Ovary (tissue), 9 donors: ENCODE data around the gene MARK3. TPM values are rescaled to one million over a fixed set of nuclear protein-coding genes. Genes with fewer than 3 reads are reported as not detected.

ENCODE experiments used
- DNase-seq, 5 donors: peaks; one replicate each; pipeline ENCODE4 v3.0.0-alpha.2; 2019 to 2020
- H3K27ac ChIP-seq, 2 donors: fragments of 200-600 bp; one replicate each; pipeline versions ENCODE4 v1.5.1 to v1.8.0; 2019 to 2022
- H3K27me3 ChIP-seq: fragments of 200-600 bp; one replicate; pipeline ENCODE4 v1.8.0; 2022
- H3K36me3 ChIP-seq: fragments of 200-600 bp; sonication (generic); one replicate; pipeline ENCODE4 v1.5.1; 2019
- H3K4me1 ChIP-seq: one replicate; pipeline ENCODE4 v1.8.1; 2013; ENCODE audit warnings: mild to moderate bottlenecking, moderate library complexity; ENCODE audit not compliant: insufficient read depth
- H3K4me3 ChIP-seq: fragments of 200-600 bp; sonication (generic); one replicate; pipeline ENCODE4 v1.5.1; 2017
- H3K9me3 ChIP-seq, 2 donors: fragments of 200-600 bp in 1 of 2; sonication (generic) in 1 of 2; one replicate each; pipeline versions ENCODE4 v1.5.1 to v1.8.1; 2013 to 2019; ENCODE audit warnings: mild to moderate bottlenecking in 1 of 2, moderate library complexity in 1 of 2
- CTCF ChIP-seq, 3 donors: fragments of 450-650 bp in 2 of 3; fragments of 200-600 bp in 1 of 3; IDR thresholded peaks; one replicate each; pipeline versions ENCODE4 v1.5.1 to v1.8.0; 2016 to 2022; ENCODE audit warnings: antibody characterized with exemption in 3 of 3, mild to moderate bottlenecking in 1 of 3
- EP300 ChIP-seq: sonication (generic); formaldehyde crosslinking; IDR thresholded peaks from one replicate; pipeline ENCODE4 v1.6.1; 2017; ENCODE audit warnings: antibody characterized with exemption
- POLR2A ChIP-seq: fragments of 450-650 bp; IDR thresholded peaks from one replicate; pipeline ENCODE4 v1.6.1; 2017; ENCODE audit warnings: antibody characterized with exemption, mild to moderate bottlenecking, moderate library complexity
- WGBS, 3 donors: extraction: QIAGEN DNeasy Blood & Tissue Kit in 1 of 3; methylation state at CpG; one replicate each; pipeline versions ENCODE4 v1.1.5 to v1.1.7; 2013 to 2017; 5-methylcytosine and 5-hydroxymethylcytosine counted together
- intact Hi-C, 4 donors: fragments of 100-400 bp; cut with DNase I; formaldehyde crosslinking; loops; one replicate each; pipeline versions ENCODE4 v1.11.0 to v1.15.1; 2022 to 2023
- polyA plus RNA-seq, 2 donors: library from polyadenylated mRNA; stranded (reverse); fragments of 200-250 nt in 1 of 2; fragments of 350-450 nt in 1 of 2; fragmentation: Illumina TruSeq in 1 of 2; extraction: RNeasy Lipid Tissue Mini Kit (QIAGEN cat#74804) in 1 of 2; gene quantifications; one replicate each; pipeline ENCODE4 v1.2.3, GENCODE V29; 2013 to 2014
- total RNA-seq, 7 donors: library from RNA; depleted of rRNA in 2 of 7; stranded (reverse); fragments of >200 nt in 2 of 7; fragmentation: NEBNext Ultra II Directional in 3 of 7; extraction: Animal tissue kit (Norgen Biotek cat#: 25700) in 3 of 7; gene quantifications; one replicate each; pipeline versions ENCODE4 v1.1.0 to v1.2.4, GENCODE V29; 2016 to 2023
- donor health status: DM: no; HTN: no; CAD: no; lungs with moderate emphysema.
- donor health status: DM: no; HTN: no; CAD: no.
- donor health status: Bipolar disorder and iron deficiency.
- donor health status: DM: yes; HTN: yes; CAD: no.
- donor health status: DM: no; HTN: no; CAD: no.
- donor health status: DM: yes; HTN: yes; CAD: no.

The MARK3 gene
- total and polyA plus RNA-seq, 9 donors: 46.4 to 110 (median 71.1) TPM

GRCh38 chr14:103492156-103492925 lies 107.1 kb downstream of the MARK3 start:
- Histone ChIP-seq H3K4me3 (no peak overlapping the region), H3K9me3 (no peaks in the 10 kb centered on the region), H3K36me3 (no peaks in the 10 kb centered on the region), H3K27ac (no peak overlapping the region), H3K27me3 (no peaks in the 10 kb centered on the region), H3K4me1 (no peaks in the 10 kb centered on the region)
- intact Hi-C loops: no loop called here
- WGBS, 3 donors: 71 to 80% (median 80%) methylated on average over 6 of the region's 6 CpGs
- TF ChIP-seq POLR2A: no peak
- TF ChIP-seq EP300: no peak
- no peak for TF ChIP-seq CTCF (IDR thresholded peaks at IDR 0.05)
- DNase-seq: no peak

GRCh38 chr14:103495854-103496253 lies 110.6 kb downstream of the MARK3 start:
- Histone ChIP-seq H3K9me3 (no peaks in the 10 kb centered on the region), H3K4me3 (no peak overlapping the region), H3K27ac (no peak overlapping the region), H3K36me3 (no peaks in the 10 kb centered on the region), H3K27me3 (no peaks in the 10 kb centered on the region), H3K4me1 (peaks cover 7% of the 10 kb centered on the region)
- intact Hi-C loops: no loop called here
- DNase-seq: peak in 1 of 5 donors; percentile 11
- WGBS, 3 donors: 64 to 77% (median 75%) methylated on average over 2 of the region's 2 CpGs
- TF ChIP-seq EP300 (no peak), CTCF (IDR thresholded peaks at IDR 0.05) (no peak), POLR2A (no peak)

- no peaks in the 10 kb centered on the region for H3K9me3 ChIP-seq
- H3K27ac ChIP-seq: no peak overlapping the region
- no peak overlapping the region for H3K4me3 ChIP-seq
- TF ChIP-seq EP300: no peak
- no peak for TF ChIP-seq CTCF (IDR thresholded peaks at IDR 0.05)
- TF ChIP-seq POLR2A: no peak
- peak in 1 of 5 donors; percentile 4 for DNase-seq
- 16 to 30% (median 29%) methylated on average over 1 of the region's 1 CpG for WGBS, 3 donors
- H3K27me3 ChIP-seq: no peaks in the 10 kb centered on the region
- H3K36me3 ChIP-seq: no peaks in the 10 kb centered on the region
- intact Hi-C loops: no loop called here
- peaks cover 7% of the 10 kb centered on the region for H3K4me1 ChIP-seq
Measured at GRCh38 chr14:103496776-103497175, 111.6 kb downstream of the MARK3 start.

GRCh38 chr14:103499709-103500108 lies 114.5 kb downstream of the MARK3 start:
- H3K9me3 ChIP-seq: no peaks in the 10 kb centered on the region
- H3K27ac ChIP-seq: no peak overlapping the region
- H3K4me3 ChIP-seq: no peak overlapping the region
- intact Hi-C loops: loop anchor here in 3 of 4 donors (1.0 to 5.0 kb wide), 3 partner anchors 43 to 48 kb away; no protein-coding TSS in a partner anchor
- H3K27me3 ChIP-seq: no peaks in the 10 kb centered on the region
- peak in 1 of 5 donors; percentile 9 for DNase-seq
- no peaks in the 10 kb centered on the region for H3K36me3 ChIP-seq
- peaks cover 7% of the 10 kb centered on the region for H3K4me1 ChIP-seq
- TF ChIP-seq CTCF (IDR thresholded peaks at IDR 0.05): no peak
- no peak for TF ChIP-seq EP300
- TF ChIP-seq POLR2A: no peak
- WGBS, 3 donors: 61 to 71% (median 65%) methylated on average over 10 of the region's 10 CpGs
